GM21515 (cell line): ENCODE measurements around the gene TPK1.
"Not testable (repeated sequence)": the region's sequence is repeated elsewhere in the genome, so short reads cannot be mapped to it uniquely, and the experiment has no call there.

ENCODE experiments used
- ATAC-seq: cut with Tn5 transposase; IDR thresholded peaks from one replicate; pipeline ENCODE4 v1.9.1; 2021; ENCODE audit not compliant: unreplicated experiment

Gene TPK1

DNA sequence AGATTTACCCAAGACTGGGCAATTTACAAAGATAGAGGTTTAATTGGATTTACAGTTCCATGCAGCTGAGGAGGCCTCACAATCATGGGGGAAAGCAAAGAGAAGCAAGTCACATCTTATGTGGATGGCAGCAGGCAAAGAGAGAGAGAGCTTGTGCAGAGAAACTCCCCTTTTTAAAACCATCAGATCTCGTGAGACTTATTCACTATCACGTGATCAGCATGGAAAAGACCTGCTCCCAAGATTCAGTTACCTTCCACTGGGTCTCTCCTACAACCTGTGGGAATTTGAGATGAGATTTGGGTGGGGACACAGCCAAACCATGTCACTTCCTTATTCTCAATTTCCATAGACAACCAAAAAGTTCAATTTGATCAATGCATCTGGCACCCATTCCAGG lies 407.4 kb downstream of the TPK1 start:
- no peak for ATAC-seq

- ATAC-seq = not testable (repeated sequence)
Observed at GRCh38 chr7:144427539-144427938, 408.3 kb downstream of the TPK1 start.

GRCh38 chr7:144418931-144419330 lies 416.9 kb downstream of the TPK1 start:
- ATAC-seq = not testable (repeated sequence)

DNA sequence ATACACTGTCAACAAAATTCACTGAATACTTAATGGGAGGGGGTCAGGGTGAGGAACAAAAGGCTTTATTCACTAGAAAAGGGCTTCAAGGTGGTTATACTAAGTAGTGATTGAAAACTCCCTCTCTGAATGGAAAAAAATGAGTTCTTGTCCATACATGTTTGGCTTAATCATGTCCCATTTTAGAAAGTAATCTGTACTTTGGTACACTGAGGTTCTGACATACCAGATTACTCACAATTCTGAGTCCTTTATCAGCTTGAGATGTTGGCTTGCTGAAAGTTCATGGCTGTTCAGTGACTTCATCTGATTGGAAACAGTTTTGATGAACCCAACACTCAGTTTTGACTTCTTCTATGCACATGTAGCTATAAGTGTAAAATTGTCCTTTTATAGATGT lies 419.5 kb downstream of the TPK1 start:
- ATAC-seq = no peak

- ATAC-seq = no peak
Observed at GRCh38 chr7:144415858-144416257, 420.0 kb downstream of the TPK1 start.

DNA sequence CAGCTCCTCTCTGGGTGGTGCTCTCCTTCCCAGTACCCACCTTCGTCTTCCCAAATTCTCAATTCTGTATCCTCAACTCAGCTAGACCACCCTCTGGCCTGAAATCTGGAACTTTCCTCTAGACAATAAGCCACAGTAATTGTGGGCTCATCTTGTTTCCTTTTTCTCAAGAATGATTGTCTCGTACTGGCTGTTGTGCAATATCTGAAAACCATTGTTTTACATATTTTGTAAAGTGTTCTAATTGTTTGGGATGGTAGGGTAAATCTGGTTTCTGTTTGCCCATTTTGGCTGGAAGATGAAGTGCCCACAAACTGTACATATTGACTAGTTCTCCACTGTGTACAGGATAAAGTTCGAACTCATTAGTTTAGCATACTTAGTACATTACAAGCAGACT lies 421.0 kb downstream of the TPK1 start:
- no peak for ATAC-seq

- no peak for ATAC-seq
Observed at GRCh38 chr7:144410441-144410840, 425.4 kb downstream of the TPK1 start.

- no peak for ATAC-seq
Observed at GRCh38 chr7:144408121-144408520, 427.7 kb downstream of the TPK1 start.

DNA sequence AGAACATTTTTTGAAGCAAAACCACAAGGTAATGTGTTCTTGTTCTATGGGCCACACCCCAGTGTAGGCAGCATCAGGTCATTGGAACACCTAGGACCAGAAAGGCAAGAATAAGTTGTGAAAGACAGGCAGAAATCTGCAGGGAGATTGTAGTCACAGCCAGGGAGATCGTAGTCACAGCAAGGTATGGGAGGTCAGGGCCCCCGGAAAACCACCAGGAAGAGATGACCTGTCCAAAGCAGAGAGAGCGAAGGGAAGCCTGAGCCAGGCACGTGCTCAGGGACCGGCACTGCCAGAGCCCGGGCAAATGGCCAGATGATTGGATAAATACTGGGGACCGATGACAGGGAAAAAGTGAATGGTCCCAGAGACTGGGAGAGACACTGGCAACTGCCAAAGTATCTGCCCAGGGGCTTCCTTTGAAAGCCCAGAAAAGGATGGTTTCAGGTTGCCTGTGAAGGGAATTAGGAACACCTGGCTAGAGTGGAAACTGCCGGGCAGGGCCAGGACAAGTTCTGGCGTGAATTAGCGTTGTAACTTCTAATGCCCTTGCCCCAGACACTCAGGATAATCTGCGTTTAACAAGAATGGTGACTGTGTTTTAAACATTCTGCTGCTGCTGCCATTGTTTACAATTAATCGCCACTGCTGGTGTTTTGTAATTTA lies 428.5 kb downstream of the TPK1 start:
- no peak for ATAC-seq

GRCh38 chr7:144404946-144405345 lies 430.9 kb downstream of the TPK1 start:
- no peak for ATAC-seq

DNA sequence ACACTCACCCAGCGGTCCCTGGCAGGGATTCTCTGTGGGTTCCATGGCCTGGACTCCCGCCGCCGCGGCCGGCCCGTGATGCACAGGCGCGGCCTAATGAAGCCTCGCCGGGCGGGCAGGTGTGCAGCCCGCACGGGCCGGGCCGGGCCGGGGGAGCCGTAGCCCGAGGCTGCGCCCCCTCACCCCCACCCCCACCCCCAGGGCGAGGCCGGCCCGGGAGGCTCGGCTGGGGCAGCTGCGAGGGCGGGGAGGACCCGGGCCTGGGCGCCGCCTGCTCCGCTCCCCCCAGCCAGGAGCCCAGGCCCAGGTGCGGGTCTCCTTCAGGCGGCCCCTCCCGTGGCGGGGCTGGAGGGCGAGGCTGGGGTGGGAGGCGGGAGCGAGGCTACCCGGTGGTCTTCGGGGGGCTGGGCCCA lies 432.2 kb downstream of the TPK1 start, which contains the start of gene NOBOX:
TSS of gene NOBOX (minus strand) at position 45 of the 413 bp plus-strand sequence.
- no peak for ATAC-seq

DNA sequence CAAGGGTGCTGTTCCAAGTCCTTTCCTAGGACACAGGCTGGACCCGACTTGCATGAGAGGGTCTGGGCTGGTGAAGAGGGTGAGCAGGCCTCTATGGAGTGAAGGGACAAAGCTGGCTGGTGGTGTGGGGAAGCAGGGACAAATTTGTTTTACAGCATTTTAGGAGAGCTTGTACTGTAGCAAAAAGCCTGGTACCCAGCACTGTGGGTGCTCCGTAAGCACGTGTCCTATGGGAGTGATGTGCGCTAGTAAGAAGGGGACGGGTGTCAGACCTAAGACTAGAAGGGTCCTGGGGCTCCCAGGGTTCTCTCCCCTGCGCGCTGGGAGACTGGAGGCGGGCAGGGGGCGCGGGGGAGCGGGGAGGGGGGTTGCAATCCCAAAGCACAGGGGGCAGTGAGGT lies 432.8 kb downstream of the TPK1 start:
- no peak for ATAC-seq
